Aorta (tissue), 5 donors: ENCODE data around the gene PSTPIP1. TPM values are rescaled to one million over a fixed set of nuclear protein-coding genes. Genes with fewer than 3 reads are reported as not detected.
A peak's percentile ranks its signal among the peaks of the same experiment; 100 is the strongest.

Experiments
- ATAC-seq: fragments of 200-7000 bp; cut with Tn5 transposase; one replicate; pipeline ENCODE4 v1.9.1; 2022; ENCODE audit warnings: moderate library complexity; ENCODE audit not compliant: low FRiP score
- DNase-seq, 2 donors: peaks; one replicate each; pipeline ENCODE4 v3.0.0-alpha.2; 2020
- H3K27ac ChIP-seq, 2 donors: one replicate each; pipeline ENCODE4 v1.5.1; 2013; ENCODE audit warnings: low read length in 2 of 2, mild to moderate bottlenecking in 2 of 2, moderate library complexity in 2 of 2, control low read depth in 1 of 2, inconsistent platforms in 1 of 2, low read depth in 1 of 2
- H3K27me3 ChIP-seq, 2 donors: one replicate each; pipeline ENCODE4 v1.6.1; 2013; ENCODE audit warnings: control low read depth in 1 of 2, low read length in 1 of 2, mild to moderate bottlenecking in 1 of 2, moderate library complexity in 1 of 2; ENCODE audit not compliant: insufficient read depth in 2 of 2, control insufficient read depth in 1 of 2
- H3K36me3 ChIP-seq, 2 donors: one replicate each; pipeline ENCODE4 v1.6.1; 2013; ENCODE audit warnings: control low read depth in 1 of 2, low read length in 1 of 2, mild to moderate bottlenecking in 1 of 2; ENCODE audit not compliant: insufficient read depth in 2 of 2, control insufficient read depth in 1 of 2
- H3K4me1 ChIP-seq, 2 donors: one replicate each; pipeline ENCODE4 v1.6.1; 2013; ENCODE audit warnings: low read length in 2 of 2, control low read depth in 1 of 2, mild to moderate bottlenecking in 1 of 2, moderate library complexity in 1 of 2; ENCODE audit not compliant: insufficient read depth in 2 of 2, control insufficient read depth in 1 of 2
- H3K4me3 ChIP-seq, 2 donors: one replicate each; pipeline ENCODE4 v1.5.1; 2013; ENCODE audit warnings: low read length in 2 of 2, control low read depth in 1 of 2, mild to moderate bottlenecking in 1 of 2
- H3K9me3 ChIP-seq: one replicate; pipeline ENCODE4 v1.6.1; 2013; ENCODE audit warnings: mild to moderate bottlenecking, low read length; ENCODE audit not compliant: control insufficient read depth
- WGBS, 2 donors: extraction: QIAGEN DNeasy Blood & Tissue Kit; methylation state at CpG; one replicate each; pipeline ENCODE4 v1.1.7; 2013; 5-methylcytosine and 5-hydroxymethylcytosine counted together
- intact Hi-C, 2 donors: fragments of 100-400 bp; cut with DNase I; formaldehyde crosslinking; loops; one replicate each; pipeline versions ENCODE4 v1.14.2 to v1.15.0; 2022
- polyA plus RNA-seq, 2 donors: library from polyadenylated mRNA; stranded (reverse); fragments of 200-250 nt; gene quantifications; one replicate each; pipeline ENCODE4 v1.2.3, GENCODE V29; 2013
- total RNA-seq, 2 donors: library from RNA; stranded (reverse); fragmentation: NEBNext Ultra II Directional; extraction: Animal tissue kit (Norgen Biotek cat#: 25700); gene quantifications; one replicate each; pipeline ENCODE4 v1.2.1, GENCODE V29; 2021
- donor health status: healthy with polysubstance abuse.
- donor health status: Bipolar disorder and iron deficiency.
- donor health status: DM: no; HTN: no; CAD: no.
- donor health status: DM: no; HTN: no; CAD: no.
- donor health status: DM: yes; HTN: yes; CAD: no.

The PSTPIP1 gene
- total and polyA plus RNA-seq, 4 donors: 14.1 to 42.9 (median 23.5) TPM

- no peaks in the 10 kb centered on the region for H3K9me3 ChIP-seq
- no peak overlapping the region for H3K27ac ChIP-seq
- intact Hi-C loops: loop anchor here in 1 of 2 donors (2.0 to 10.0 kb wide), 3 partner anchors 21 to 569 kb away; partner anchors contain the start of gene PSTPIP1
- ATAC-seq: no peak
- no peaks in the 10 kb centered on the region for H3K27me3 ChIP-seq
- WGBS, 2 donors: 81 to 84% methylated on average over 2 of the region's 2 CpGs
- peaks cover 0 to 6% of the 10 kb centered on the region in 2 donors for H3K4me1 ChIP-seq
- DNase-seq: peak in 1 of 2 donors; percentile 13
- H3K36me3 ChIP-seq: no peaks in the 10 kb centered on the region
- no peak overlapping the region for H3K4me3 ChIP-seq
Observed at GRCh38 chr15:76973906-76974305, 21.0 kb upstream of the PSTPIP1 start.

DNA sequence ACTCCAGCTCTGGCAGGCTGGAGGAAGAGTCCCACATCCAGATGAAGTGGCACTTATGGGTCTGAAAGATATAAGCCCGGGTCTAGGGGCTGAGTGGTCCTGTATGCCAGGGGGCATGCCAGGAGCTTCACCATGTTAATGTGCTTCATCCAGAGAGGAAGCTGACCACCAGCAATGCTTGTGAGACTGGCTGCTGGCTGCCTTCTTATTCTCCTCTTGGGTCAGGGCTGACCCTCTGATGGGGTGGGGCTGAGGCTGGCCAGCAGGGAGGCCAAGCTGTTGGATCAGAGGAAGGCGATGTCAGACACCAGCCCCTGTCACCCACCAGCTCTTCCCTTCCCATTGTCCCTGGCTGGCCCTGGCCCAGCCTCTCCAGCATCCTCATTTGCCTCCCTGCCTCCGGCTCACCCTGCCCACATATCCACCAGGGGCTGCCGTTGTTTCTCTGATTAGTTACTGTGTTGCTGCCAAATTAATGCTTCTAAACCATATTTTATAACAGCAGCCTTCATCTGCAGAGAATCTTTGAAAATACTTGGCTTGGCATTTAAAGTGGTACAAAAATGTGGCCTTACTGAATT, 20.4 kb upstream of the PSTPIP1 start:
- DNase-seq: peak in 1 of 2 donors; percentile 57
- peaks cover 0 to 6% of the 10 kb centered on the region in 2 donors for H3K4me1 ChIP-seq
- ATAC-seq: no peak
- H3K36me3 ChIP-seq: no peaks in the 10 kb centered on the region
- 50 to 51% methylated on average over 4 of the region's 4 CpGs for WGBS, 2 donors
- H3K9me3 ChIP-seq: no peaks in the 10 kb centered on the region
- no peak overlapping the region for H3K27ac ChIP-seq
- H3K4me3 ChIP-seq: no peak overlapping the region
- no peaks in the 10 kb centered on the region for H3K27me3 ChIP-seq
- intact Hi-C loops: loop anchor here in 1 of 2 donors (10.0 kb wide), 1 partner anchor 520 kb away; no protein-coding TSS in a partner anchor

- intact Hi-C loops: loop anchor here in 1 of 2 donors (10.0 kb wide), 1 partner anchor 519 kb away; no protein-coding TSS in a partner anchor
Observed at GRCh38 chr15:76976141-76976540, 18.8 kb upstream of the PSTPIP1 start.

DNA sequence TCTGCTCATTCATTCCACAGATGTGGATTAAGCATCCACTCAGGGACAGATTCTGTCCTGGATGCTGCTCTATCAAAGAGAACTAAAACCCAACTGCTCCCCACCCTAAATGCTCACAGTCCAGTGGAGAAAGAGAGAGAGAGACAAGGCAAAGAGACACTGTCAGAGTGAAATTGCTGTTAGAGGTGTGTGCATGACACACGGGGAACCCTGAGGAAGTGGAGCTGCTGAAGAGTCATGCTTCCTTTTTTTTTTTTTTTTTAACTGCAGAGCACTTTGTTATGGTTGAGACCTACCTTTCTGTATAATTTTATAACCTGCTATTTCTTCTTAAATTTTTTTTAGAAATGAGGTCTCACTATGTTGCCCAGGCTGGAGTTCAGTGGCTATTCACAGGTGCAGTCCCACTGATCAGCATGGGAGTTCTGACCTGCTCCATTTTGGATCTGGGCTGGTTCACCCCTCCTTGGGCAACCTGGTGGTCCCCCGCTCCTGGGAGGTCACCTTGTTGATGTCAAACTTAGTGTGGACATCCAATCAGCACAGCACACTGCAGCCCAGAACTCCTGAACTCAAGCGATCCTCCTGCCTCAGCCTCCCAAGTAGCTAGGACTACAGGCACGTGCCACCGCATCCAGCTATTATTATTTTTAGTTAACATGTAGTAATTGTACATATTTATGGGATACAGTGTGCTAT, 18.2 kb upstream of the PSTPIP1 start:
- intact Hi-C loops: loop anchor here in 1 of 2 donors (10.0 kb wide), 1 partner anchor 518 kb away; no protein-coding TSS in a partner anchor
- H3K27me3 ChIP-seq: no peaks in the 10 kb centered on the region
- 91 to 95% methylated on average over 5 of the region's 5 CpGs for WGBS, 2 donors
- ATAC-seq (no peak), DNase-seq (peak in 1 of 2 donors; percentile 17)
- H3K9me3 ChIP-seq: no peaks in the 10 kb centered on the region
- H3K36me3 ChIP-seq: no peaks in the 10 kb centered on the region
- no peak overlapping the region for H3K27ac ChIP-seq
- no peak overlapping the region for H3K4me3 ChIP-seq
- H3K4me1 ChIP-seq: peaks cover 0 to 6% of the 10 kb centered on the region in 2 donors

More at GRCh38 chr15:76976141-76976540, 18.8 kb upstream of the PSTPIP1 start:
- DNase-seq (no peak), ATAC-seq (no peak)
- Histone ChIP-seq H3K27ac (no peak overlapping the region), H3K36me3 (no peaks in the 10 kb centered on the region), H3K4me3 (no peak overlapping the region), H3K9me3 (no peaks in the 10 kb centered on the region), H3K27me3 (no peaks in the 10 kb centered on the region), H3K4me1 (peaks cover 0 to 6% of the 10 kb centered on the region in 2 donors)
- 92 to 94% methylated on average over 1 of the region's 1 CpG for WGBS, 2 donors

DNA sequence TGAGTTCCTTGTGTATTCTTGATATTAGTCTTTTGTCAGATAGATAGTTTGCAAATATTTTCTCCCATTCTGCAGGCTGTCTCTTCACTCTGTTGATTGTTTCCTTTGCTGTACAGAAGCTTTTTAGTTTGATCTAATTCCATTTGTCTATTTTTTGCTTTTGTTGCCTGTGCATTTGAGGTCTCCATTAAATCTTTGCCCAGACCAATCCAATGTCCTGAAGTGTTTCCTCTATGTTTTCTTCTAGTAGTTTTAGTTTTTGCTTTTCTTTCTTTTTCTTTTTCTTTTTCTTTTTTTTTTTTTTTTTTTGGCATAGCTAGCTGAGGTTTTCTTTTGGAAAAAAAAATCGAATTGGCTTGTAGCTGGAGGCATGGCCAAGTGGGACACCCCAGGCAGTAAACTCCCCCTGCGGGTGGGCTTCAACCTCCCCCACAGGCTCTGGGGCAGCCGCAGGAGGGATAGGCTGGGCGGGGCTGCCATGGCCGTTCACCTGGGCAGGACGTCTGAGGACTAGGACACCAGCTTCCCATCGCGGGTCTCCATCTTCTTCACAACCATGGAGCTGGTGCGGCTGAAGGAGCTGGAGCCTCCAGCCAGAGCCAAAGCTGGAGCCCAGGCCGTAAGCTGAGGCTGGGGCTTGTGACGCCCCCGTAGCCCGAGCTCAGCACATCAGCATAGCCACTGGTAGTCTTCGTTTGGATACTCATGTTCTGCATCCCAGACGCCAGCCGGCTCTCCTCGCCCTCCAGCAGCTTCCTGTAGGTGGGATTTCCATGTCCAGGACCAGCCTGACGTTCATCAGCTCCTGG, 16.2 kb upstream of the PSTPIP1 start:
- Histone ChIP-seq H3K27ac (no peak overlapping the region), H3K4me1 (peaks cover 0 to 3% of the 10 kb centered on the region in 2 donors), H3K36me3 (no peaks in the 10 kb centered on the region), H3K9me3 (no peaks in the 10 kb centered on the region), H3K4me3 (no peak overlapping the region), H3K27me3 (no peaks in the 10 kb centered on the region)
- intact Hi-C loops: loop anchor here in 1 of 2 donors (10.0 kb wide), 1 partner anchor 516 kb away; no protein-coding TSS in a partner anchor
- DNase-seq (peak; percentile 33 to 60), ATAC-seq (no peak)
- WGBS, 2 donors: 95 to 96% methylated on average over 18 of the region's 18 CpGs

DNA sequence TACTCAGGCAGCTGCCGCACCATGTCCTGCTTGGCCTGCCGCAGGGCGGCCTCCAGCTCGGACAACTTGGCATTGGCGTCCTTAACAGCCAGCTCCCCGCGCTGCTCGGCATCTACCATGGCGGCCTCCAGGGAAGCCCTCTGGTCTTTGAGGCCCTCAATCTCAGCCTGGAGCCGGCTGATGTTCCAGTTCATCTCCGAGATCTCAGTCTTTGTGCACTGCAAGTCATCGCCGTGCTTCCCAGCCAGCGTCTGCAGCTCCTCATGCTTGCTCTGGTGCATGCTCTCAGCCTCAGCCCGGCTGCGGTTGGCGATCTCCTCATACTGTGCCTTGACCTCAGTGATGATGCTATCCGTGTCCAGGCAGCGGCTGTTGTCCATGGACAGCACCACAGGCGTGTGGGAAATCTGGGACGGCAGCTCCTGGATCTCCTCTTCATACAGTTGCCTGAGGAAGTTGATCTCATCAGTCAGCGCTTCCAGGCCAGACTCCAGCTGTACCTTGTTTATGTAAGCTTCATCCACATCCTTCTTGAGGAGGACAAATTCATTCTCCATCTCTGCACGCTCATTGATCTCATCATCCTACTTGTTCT, 15.5 kb upstream of the PSTPIP1 start:
- Histone ChIP-seq H3K27me3 (no peaks in the 10 kb centered on the region), H3K4me3 (no peak overlapping the region), H3K36me3 (no peaks in the 10 kb centered on the region), H3K4me1 (no peaks in the 10 kb centered on the region), H3K9me3 (no peaks in the 10 kb centered on the region), H3K27ac (no peak overlapping the region)
- DNase-seq: peak; percentile 11 to 36
- ATAC-seq: no peak
- 93% methylated on average over 23 of the region's 23 CpGs for WGBS, 2 donors
- intact Hi-C loops: loop anchor here in 1 of 2 donors (10.0 kb wide), 1 partner anchor 515 kb away; no protein-coding TSS in a partner anchor

DNA sequence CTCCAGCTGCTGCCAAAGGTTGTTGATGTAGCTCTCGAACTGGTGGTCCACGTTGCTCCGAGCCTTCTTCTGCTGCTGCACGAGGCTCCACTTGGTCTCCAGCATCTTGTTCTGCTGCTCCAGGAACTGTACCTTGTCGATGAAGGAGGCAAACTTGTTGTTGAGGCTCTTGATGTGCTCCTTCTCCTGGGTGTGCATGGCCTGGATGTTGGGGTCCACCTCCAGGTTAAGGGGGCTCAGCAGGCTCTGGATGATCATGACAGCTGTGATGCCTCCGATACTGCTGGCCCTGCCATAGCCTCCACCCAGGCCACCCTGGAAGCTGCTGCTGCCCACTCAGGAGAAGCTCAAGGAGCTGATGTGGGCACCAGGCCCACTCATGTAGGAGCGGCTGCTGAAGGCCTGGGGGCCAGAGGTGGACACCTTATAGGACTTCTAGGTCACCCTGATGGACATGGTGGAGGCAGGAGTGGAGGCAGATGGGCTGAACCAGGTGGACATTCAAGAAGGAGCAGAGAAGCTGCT, 14.9 kb upstream of the PSTPIP1 start:
- Histone ChIP-seq H3K27me3 (no peaks in the 10 kb centered on the region), H3K27ac (no peak overlapping the region), H3K9me3 (no peaks in the 10 kb centered on the region), H3K4me1 (no peaks in the 10 kb centered on the region), H3K36me3 (no peaks in the 10 kb centered on the region), H3K4me3 (no peak overlapping the region)
- intact Hi-C loops: loop anchor here in 1 of 2 donors (10.0 kb wide), 1 partner anchor 515 kb away; no protein-coding TSS in a partner anchor
- 50 to 54% methylated on average over 7 of the region's 7 CpGs for WGBS, 2 donors
- peak; percentile 35 to 37 for DNase-seq
- ATAC-seq: no peak

DNA sequence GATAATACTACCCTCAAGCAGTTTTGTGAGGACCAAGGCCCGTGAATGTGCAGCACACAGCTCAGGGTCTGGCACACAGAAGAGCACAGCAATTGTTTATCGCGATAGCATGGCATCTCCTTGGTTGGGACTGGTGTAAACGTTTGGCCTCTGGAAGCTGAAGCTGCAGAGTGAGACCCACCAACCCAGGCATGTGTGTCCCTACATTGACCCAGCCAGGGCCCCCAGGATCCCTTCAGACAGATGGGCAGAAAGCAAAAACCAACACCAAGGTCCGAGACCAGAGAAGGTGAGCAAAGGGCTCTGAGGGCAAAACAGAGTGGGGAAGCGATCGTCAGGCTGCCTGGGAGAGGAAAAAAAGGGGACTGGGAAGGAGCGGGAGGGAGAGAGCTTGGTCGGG, 12.6 kb upstream of the PSTPIP1 start:
- ATAC-seq (no peak), DNase-seq (peak; percentile 21 to 23)
- intact Hi-C loops: no loop called here
- H3K36me3 ChIP-seq: no peaks in the 10 kb centered on the region
- H3K27ac ChIP-seq: no peak overlapping the region
- no peaks in the 10 kb centered on the region for H3K9me3 ChIP-seq
- H3K27me3 ChIP-seq: no peaks in the 10 kb centered on the region
- H3K4me1 ChIP-seq: no peaks in the 10 kb centered on the region
- H3K4me3 ChIP-seq: no peak overlapping the region
- WGBS, 2 donors: 89 to 91% methylated on average over 9 of the region's 9 CpGs
